ENCODE measurements around the gene RIPPLY2.

RIPPLY2 gene

GRCh38 chr6:83822629-83823169 is 30.5 kb upstream of the RIPPLY2 start:
- H3K27ac ChIP-seq (ENCODE audit: low read length): no peak overlapping the region
- H3K4me3 ChIP-seq (ENCODE audit: low read depth in 1 of 2, low read length in 2 of 2): no peak overlapping the region
- H3K9ac ChIP-seq (ENCODE audit: low read depth, low read length): no peak overlapping the region
- H3K4me1 ChIP-seq (ENCODE audit: insufficient read depth, low read length): no peaks in the 10 kb centered on the region
- no peaks in the 10 kb centered on the region for H3K36me3 ChIP-seq (ENCODE audit: insufficient read depth, low read length)
- H3K27me3 ChIP-seq (ENCODE audit: insufficient read depth, low read length, poor library complexity): no peaks in the 10 kb centered on the region
- H3K9me3 ChIP-seq (ENCODE audit: insufficient read depth, low read length, severe bottlenecking): no peaks in the 10 kb centered on the region
- no peak for ATAC-seq (ENCODE audit: insufficient read depth, low read depth)
- no peaks in the 10 kb centered on the region for H3K79me2 ChIP-seq (ENCODE audit: insufficient read depth, low read length)
- no peaks in the 10 kb centered on the region for H4K20me1 ChIP-seq (ENCODE audit: insufficient read depth, low read length)
- H3K4me2 ChIP-seq (ENCODE audit: insufficient read depth, low read length): no peak overlapping the region
- no peak overlapping the region for H2AFZ ChIP-seq (ENCODE audit: low read depth, low read length)
- no peak for DNase-seq
- TF ChIP-seq EZH2 (IDR thresholded peaks at IDR 0.05; ENCODE audit: borderline replicate concordance, low read depth, low read length, severe bottlenecking) (no peak), CTCF (IDR thresholded peaks at IDR 0.05; ENCODE audit: borderline replicate concordance, extremely low read depth, low read length, poor library complexity, severe bottlenecking) (no peak)

DNA sequence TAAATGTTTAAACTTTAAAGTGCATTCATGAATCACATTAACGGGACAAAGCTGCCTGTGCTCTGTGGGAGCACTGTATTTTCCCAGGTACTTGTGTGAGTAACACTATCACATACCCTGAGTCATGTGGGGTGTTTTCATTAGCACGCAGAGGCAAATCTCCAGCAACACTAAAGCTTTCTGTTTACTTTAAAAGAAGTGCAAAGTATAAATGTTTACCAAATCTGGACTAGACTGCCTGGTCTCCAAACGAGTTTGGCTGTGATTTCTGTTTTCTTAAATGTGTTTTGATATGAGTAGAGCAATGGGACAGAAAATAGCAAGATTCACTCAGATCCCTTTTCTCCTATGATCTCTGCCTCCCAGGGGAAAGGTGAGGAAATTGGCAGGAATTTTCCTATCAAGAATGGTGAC is 28.8 kb upstream of the RIPPLY2 start:
- H3K36me3 ChIP-seq (ENCODE audit: insufficient read depth, low read length): no peaks in the 10 kb centered on the region

DNA sequence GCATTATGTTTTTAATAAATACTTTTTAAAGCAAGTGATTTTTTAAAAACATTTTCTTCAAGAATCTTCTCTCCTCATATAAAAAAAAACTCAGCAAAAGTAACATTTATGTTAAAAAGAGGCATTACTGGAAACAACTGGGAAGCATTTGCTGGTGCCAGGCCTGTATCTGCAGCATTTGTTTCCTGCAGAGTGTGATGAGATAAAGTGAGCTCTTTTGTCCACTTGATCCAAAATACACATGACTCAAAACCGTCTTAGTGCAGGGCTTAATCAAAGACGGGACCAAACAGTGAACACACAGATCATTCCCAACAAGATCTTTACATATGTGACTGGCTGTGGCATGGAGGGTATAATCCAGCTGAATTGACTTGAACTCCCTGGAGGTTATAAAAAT is 28.3 kb upstream of the RIPPLY2 start:
- H3K79me2 ChIP-seq (ENCODE audit: insufficient read depth, low read length): no peaks in the 10 kb centered on the region
- H3K4me2 ChIP-seq (ENCODE audit: insufficient read depth, low read length): no peak overlapping the region
- no peak overlapping the region for H3K27ac ChIP-seq (ENCODE audit: low read length)
- H3K4me1 ChIP-seq (ENCODE audit: insufficient read depth, low read length): no peaks in the 10 kb centered on the region
- TF ChIP-seq EZH2 (IDR thresholded peaks at IDR 0.05; ENCODE audit: borderline replicate concordance, low read depth, low read length, severe bottlenecking) (no peak), CTCF (IDR thresholded peaks at IDR 0.05; ENCODE audit: borderline replicate concordance, extremely low read depth, low read length, poor library complexity, severe bottlenecking) (no peak)
- ATAC-seq (ENCODE audit: insufficient read depth, low read depth) (no peak), DNase-seq (no peak)
- no peaks in the 10 kb centered on the region for H3K9me3 ChIP-seq (ENCODE audit: insufficient read depth, low read length, severe bottlenecking)
- H3K9ac ChIP-seq (ENCODE audit: low read depth, low read length): no peak overlapping the region
- H3K36me3 ChIP-seq (ENCODE audit: insufficient read depth, low read length): no peaks in the 10 kb centered on the region
- H2AFZ ChIP-seq (ENCODE audit: low read depth, low read length): no peak overlapping the region
- no peaks in the 10 kb centered on the region for H3K27me3 ChIP-seq (ENCODE audit: insufficient read depth, low read length, poor library complexity)
- no peaks in the 10 kb centered on the region for H4K20me1 ChIP-seq (ENCODE audit: insufficient read depth, low read length)
- no peak overlapping the region for H3K4me3 ChIP-seq (ENCODE audit: low read depth in 1 of 2, low read length in 2 of 2)

More for the DNA sequence above, 28.8 kb upstream of the RIPPLY2 start:
- no peak for DNase-seq
- H2AFZ ChIP-seq (ENCODE audit: low read depth, low read length): no peak overlapping the region
- H3K4me1 ChIP-seq (ENCODE audit: insufficient read depth, low read length): no peaks in the 10 kb centered on the region
- TF ChIP-seq EZH2 (IDR thresholded peaks at IDR 0.05; ENCODE audit: borderline replicate concordance, low read depth, low read length, severe bottlenecking) (no peak), CTCF (IDR thresholded peaks at IDR 0.05; ENCODE audit: borderline replicate concordance, extremely low read depth, low read length, poor library complexity, severe bottlenecking) (no peak)
- no peaks in the 10 kb centered on the region for H4K20me1 ChIP-seq (ENCODE audit: insufficient read depth, low read length)
- H3K79me2 ChIP-seq (ENCODE audit: insufficient read depth, low read length): no peaks in the 10 kb centered on the region
- H3K27me3 ChIP-seq (ENCODE audit: insufficient read depth, low read length, poor library complexity): no peaks in the 10 kb centered on the region
- no peak for ATAC-seq (ENCODE audit: insufficient read depth, low read depth)
- H3K4me2 ChIP-seq (ENCODE audit: insufficient read depth, low read length): no peak overlapping the region
- no peak overlapping the region for H3K9ac ChIP-seq (ENCODE audit: low read depth, low read length)
- H3K27ac ChIP-seq (ENCODE audit: low read length): no peak overlapping the region
- H3K9me3 ChIP-seq (ENCODE audit: insufficient read depth, low read length, severe bottlenecking): no peaks in the 10 kb centered on the region
- no peak overlapping the region for H3K4me3 ChIP-seq (ENCODE audit: low read depth in 1 of 2, low read length in 2 of 2)

GRCh38 chr6:83827050-83827449 is 26.1 kb upstream of the RIPPLY2 start:
- DNase-seq (no peak), ATAC-seq (ENCODE audit: insufficient read depth, low read depth) (no peak)
- Histone ChIP-seq H3K9ac (ENCODE audit: low read depth, low read length) (no peak overlapping the region), H3K9me3 (ENCODE audit: insufficient read depth, low read length, severe bottlenecking) (no peaks in the 10 kb centered on the region), H3K27me3 (ENCODE audit: insufficient read depth, low read length, poor library complexity) (no peaks in the 10 kb centered on the region), H4K20me1 (ENCODE audit: insufficient read depth, low read length) (no peaks in the 10 kb centered on the region), H3K79me2 (ENCODE audit: insufficient read depth, low read length) (no peaks in the 10 kb centered on the region), H3K4me1 (ENCODE audit: insufficient read depth, low read length) (no peaks in the 10 kb centered on the region), H3K4me3 (ENCODE audit: low read depth in 1 of 2, low read length in 2 of 2) (no peak overlapping the region), H2AFZ (ENCODE audit: low read depth, low read length) (no peak overlapping the region), H3K36me3 (ENCODE audit: insufficient read depth, low read length) (no peaks in the 10 kb centered on the region), H3K27ac (ENCODE audit: low read length) (no peak overlapping the region), H3K4me2 (ENCODE audit: insufficient read depth, low read length) (no peak overlapping the region)
- no peak for TF ChIP-seq CTCF (IDR thresholded peaks at IDR 0.05; ENCODE audit: borderline replicate concordance, extremely low read depth, low read length, poor library complexity, severe bottlenecking)
- no peak for TF ChIP-seq EZH2 (IDR thresholded peaks at IDR 0.05; ENCODE audit: borderline replicate concordance, low read depth, low read length, severe bottlenecking)

Data from DND-41 (cell line).